HCEC 1CT (cell line): ENCODE data around the gene ADARB2.

Experiments
- DNase-seq: peaks from one replicate; pipeline ENCODE4 v3.0.0-alpha.2; 2017

ADARB2 gene

GRCh38 chr10:1684991-1685390, 52.3 kb downstream of the ADARB2 start:
- no peak for DNase-seq

- no peak for DNase-seq
Measured at GRCh38 chr10:1683649-1684048, 53.7 kb downstream of the ADARB2 start.

GRCh38 chr10:1679821-1680650, 57.3 kb downstream of the ADARB2 start:
- DNase-seq = no peak

GRCh38 chr10:1678084-1678483, 59.2 kb downstream of the ADARB2 start:
- DNase-seq = no peak

- DNase-seq = no peak
Measured at GRCh38 chr10:1677307-1677939, 59.9 kb downstream of the ADARB2 start.

GRCh38 chr10:1674501-1674900, 62.8 kb downstream of the ADARB2 start:
- DNase-seq = no peak

- no peak for DNase-seq
Measured at GRCh38 chr10:1673568-1674345, 63.6 kb downstream of the ADARB2 start.

- no peak for DNase-seq
Measured at GRCh38 chr10:1672001-1672781, 65.1 kb downstream of the ADARB2 start.

GRCh38 chr10:1671366-1672000, 65.8 kb downstream of the ADARB2 start:
- no peak for DNase-seq

GRCh38 chr10:1670541-1671365, 66.6 kb downstream of the ADARB2 start:
- DNase-seq = no peak

- DNase-seq = no peak
Measured at GRCh38 chr10:1669433-1669832, 67.9 kb downstream of the ADARB2 start.

GRCh38 chr10:1668399-1668798, 68.9 kb downstream of the ADARB2 start:
- DNase-seq = no peak

- no peak for DNase-seq
Measured at GRCh38 chr10:1667392-1667791, 69.9 kb downstream of the ADARB2 start.

- DNase-seq = no peak
Measured at GRCh38 chr10:1666147-1666546, 71.2 kb downstream of the ADARB2 start.

GRCh38 chr10:1665681-1666080, 71.6 kb downstream of the ADARB2 start:
- DNase-seq = no peak

- no peak for DNase-seq
Measured at GRCh38 chr10:1665021-1665661, 72.2 kb downstream of the ADARB2 start.

GRCh38 chr10:1664333-1664964, 72.9 kb downstream of the ADARB2 start:
- DNase-seq = no peak

- DNase-seq = no peak
Measured at GRCh38 chr10:1663226-1663625, 74.1 kb downstream of the ADARB2 start.

- DNase-seq = no peak
Measured at GRCh38 chr10:1662438-1663025, 74.8 kb downstream of the ADARB2 start.

GRCh38 chr10:1661859-1662437, 75.4 kb downstream of the ADARB2 start:
- no peak for DNase-seq
